Activated naive CD4-positive, alpha-beta T cell treated with anti-CD3 and anti-CD28 coated beads, Interleukin-2, amount 50 U/mL, for 24 hours (primary cell): ENCODE measurements around the gene SOBP.
A peak's percentile ranks its signal among the peaks of the same experiment; 100 is the strongest.

Source experiments
- H3K27ac Mint-ChIP-seq: one replicate; pipeline ENCODE4 v1.8.0; 2021; ENCODE audit warnings: mild to moderate bottlenecking, mixed read lengths
- H3K27me3 Mint-ChIP-seq: one replicate; pipeline ENCODE4 v1.8.0; 2021; ENCODE audit warnings: mixed read lengths
- H3K36me3 Mint-ChIP-seq: one replicate; pipeline ENCODE4 v1.8.0; 2021; ENCODE audit warnings: mixed read lengths
- H3K4me1 Mint-ChIP-seq: one replicate; pipeline ENCODE4 v1.8.0; 2021; ENCODE audit warnings: mixed read lengths
- H3K4me3 Mint-ChIP-seq: one replicate; pipeline ENCODE4 v1.8.0; 2021; ENCODE audit warnings: mild to moderate bottlenecking, mixed read lengths
- H3K9me3 Mint-ChIP-seq: one replicate; pipeline ENCODE4 v1.8.0; 2021; ENCODE audit warnings: mixed read lengths

SOBP gene, protein sequence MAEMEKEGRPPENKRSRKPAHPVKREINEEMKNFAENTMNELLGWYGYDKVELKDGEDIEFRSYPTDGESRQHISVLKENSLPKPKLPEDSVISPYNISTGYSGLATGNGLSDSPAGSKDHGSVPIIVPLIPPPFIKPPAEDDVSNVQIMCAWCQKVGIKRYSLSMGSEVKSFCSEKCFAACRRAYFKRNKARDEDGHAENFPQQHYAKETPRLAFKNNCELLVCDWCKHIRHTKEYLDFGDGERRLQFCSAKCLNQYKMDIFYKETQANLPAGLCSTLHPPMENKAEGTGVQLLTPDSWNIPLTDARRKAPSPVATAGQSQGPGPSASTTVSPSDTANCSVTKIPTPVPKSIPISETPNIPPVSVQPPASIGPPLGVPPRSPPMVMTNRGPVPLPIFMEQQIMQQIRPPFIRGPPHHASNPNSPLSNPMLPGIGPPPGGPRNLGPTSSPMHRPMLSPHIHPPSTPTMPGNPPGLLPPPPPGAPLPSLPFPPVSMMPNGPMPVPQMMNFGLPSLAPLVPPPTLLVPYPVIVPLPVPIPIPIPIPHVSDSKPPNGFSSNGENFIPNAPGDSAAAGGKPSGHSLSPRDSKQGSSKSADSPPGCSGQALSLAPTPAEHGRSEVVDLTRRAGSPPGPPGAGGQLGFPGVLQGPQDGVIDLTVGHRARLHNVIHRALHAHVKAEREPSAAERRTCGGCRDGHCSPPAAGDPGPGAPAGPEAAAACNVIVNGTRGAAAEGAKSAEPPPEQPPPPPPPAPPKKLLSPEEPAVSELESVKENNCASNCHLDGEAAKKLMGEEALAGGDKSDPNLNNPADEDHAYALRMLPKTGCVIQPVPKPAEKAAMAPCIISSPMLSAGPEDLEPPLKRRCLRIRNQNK

GRCh38 chr6:107489636-107490565, at the start of gene SOBP:
TSS of gene SOBP (plus strand) at chr6:107490117. CDS start at chr6:107490617, 500 bp downstream.
- no peak within 1 kb of the TSS for H3K27ac Mint-ChIP-seq
- peak within 1 kb of the TSS; percentile 92 for H3K4me3 Mint-ChIP-seq
- no peaks in the 10 kb centered on the region for H3K9me3 Mint-ChIP-seq
- peaks cover 20% of the 10 kb centered on the region for H3K4me1 Mint-ChIP-seq
- H3K27me3 Mint-ChIP-seq = peaks cover 41% of the 10 kb centered on the region
- H3K36me3 Mint-ChIP-seq = no peaks in the 10 kb centered on the region

DNA sequence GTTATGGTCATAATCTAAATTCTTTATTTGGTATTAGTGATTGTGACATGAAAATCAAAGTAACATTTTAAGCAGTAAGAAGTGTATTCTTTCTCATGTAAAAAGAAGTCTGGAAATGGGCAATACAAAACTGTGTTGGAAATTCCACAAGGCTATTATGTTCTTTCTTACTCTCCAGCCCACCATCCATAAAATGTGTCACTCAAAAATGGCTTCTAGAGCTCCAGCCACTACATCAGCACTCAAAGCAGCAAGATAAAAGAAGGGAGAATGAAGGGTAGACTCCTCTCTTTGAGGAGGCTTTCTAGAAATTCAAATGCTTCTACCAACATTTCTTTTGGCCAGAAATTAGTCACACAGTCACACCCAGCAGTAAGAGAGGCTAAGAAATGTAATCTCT, 49.0 kb upstream of the SOBP start:
- H3K27ac Mint-ChIP-seq = no peak overlapping the region
- peaks cover 39% of the 10 kb centered on the region for H3K4me1 Mint-ChIP-seq
- no peaks in the 10 kb centered on the region for H3K27me3 Mint-ChIP-seq
- H3K36me3 Mint-ChIP-seq = peaks cover 15% of the 10 kb centered on the region
- H3K4me3 Mint-ChIP-seq = no peak overlapping the region
- H3K9me3 Mint-ChIP-seq = no peaks in the 10 kb centered on the region

- H3K4me1 Mint-ChIP-seq = peaks cover 39% of the 10 kb centered on the region
- H3K36me3 Mint-ChIP-seq = peaks cover 19% of the 10 kb centered on the region
- H3K9me3 Mint-ChIP-seq = peaks cover 2% of the 10 kb centered on the region
- H3K4me3 Mint-ChIP-seq = no peak overlapping the region
- no peaks in the 10 kb centered on the region for H3K27me3 Mint-ChIP-seq
- H3K27ac Mint-ChIP-seq = no peak overlapping the region
Observed at GRCh38 chr6:107441682-107442081, 48.2 kb upstream of the SOBP start.

DNA sequence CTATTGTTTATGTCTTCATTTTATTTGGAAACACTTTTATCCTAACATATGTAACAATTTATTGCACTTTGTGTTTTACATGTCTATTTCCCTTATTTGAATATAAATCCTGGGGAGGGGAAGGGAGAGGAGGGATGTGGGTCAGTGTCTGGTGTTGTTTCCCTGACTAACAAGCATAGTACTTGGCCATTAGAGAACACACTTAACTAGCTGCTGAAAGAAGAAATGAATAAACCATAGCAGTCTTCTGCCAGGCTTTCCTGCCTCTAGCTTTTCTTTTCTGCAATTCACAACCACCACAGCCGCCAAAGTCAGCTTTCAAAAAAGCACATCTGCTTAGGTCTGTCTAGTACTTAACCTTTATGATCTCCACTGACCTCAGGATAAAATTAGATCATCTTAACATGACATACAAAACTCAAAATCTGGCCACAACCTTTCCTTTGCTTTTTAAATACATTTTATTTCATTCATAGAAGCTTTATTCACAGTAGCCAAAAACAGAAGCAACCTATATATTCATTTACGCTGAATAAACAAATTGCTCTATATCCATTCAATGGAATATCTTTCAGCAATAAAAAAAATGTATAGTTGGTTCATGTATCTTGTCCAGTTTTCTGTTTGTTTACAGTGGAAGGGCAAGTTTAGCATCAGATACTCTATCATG, 46.8 kb upstream of the SOBP start:
- H3K27ac Mint-ChIP-seq = no peak overlapping the region
- H3K27me3 Mint-ChIP-seq = no peaks in the 10 kb centered on the region
- peaks cover 24% of the 10 kb centered on the region for H3K36me3 Mint-ChIP-seq
- H3K4me3 Mint-ChIP-seq = no peak overlapping the region
- H3K4me1 Mint-ChIP-seq = peaks cover 34% of the 10 kb centered on the region
- H3K9me3 Mint-ChIP-seq = peaks cover 4% of the 10 kb centered on the region

- peaks cover 9% of the 10 kb centered on the region for H3K9me3 Mint-ChIP-seq
- no peak overlapping the region for H3K4me3 Mint-ChIP-seq
- no peaks in the 10 kb centered on the region for H3K27me3 Mint-ChIP-seq
- no peak overlapping the region for H3K27ac Mint-ChIP-seq
- peaks cover 30% of the 10 kb centered on the region for H3K36me3 Mint-ChIP-seq
- H3K4me1 Mint-ChIP-seq = peaks cover 31% of the 10 kb centered on the region
Observed at GRCh38 chr6:107443608-107444267, 46.2 kb upstream of the SOBP start.

- no peaks in the 10 kb centered on the region for H3K27me3 Mint-ChIP-seq
- no peak overlapping the region for H3K27ac Mint-ChIP-seq
- no peak overlapping the region for H3K4me3 Mint-ChIP-seq
- H3K9me3 Mint-ChIP-seq = peaks cover 12% of the 10 kb centered on the region
- peaks cover 27% of the 10 kb centered on the region for H3K4me1 Mint-ChIP-seq
- H3K36me3 Mint-ChIP-seq = peaks cover 29% of the 10 kb centered on the region
Observed at GRCh38 chr6:107444277-107444676, 45.6 kb upstream of the SOBP start.

DNA sequence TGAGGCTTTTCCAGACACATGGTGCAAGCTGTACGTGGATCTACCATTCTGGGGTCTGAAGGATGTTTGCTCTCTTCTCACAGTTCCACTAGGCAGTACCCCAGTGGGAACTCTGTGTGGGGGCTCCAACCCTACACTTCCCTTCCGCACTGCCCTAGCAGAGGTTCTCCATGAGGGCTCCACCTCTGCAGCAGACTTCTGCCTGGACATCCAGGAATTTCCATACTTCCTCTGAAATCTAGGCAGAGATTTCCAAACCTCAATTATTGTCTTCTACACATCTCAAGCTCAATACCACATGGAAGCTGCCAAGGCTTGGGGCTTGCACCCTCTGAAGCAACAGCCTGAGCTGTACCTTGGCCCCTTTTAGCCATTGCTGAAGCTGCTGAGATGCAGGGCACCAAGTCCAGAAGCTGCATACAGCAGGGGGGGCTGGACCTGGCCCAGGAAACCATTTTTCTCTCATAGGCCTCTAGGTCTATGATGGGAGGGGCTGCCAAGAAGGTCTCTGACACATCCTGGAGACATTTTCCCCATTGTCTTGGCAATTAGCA, 42.2 kb upstream of the SOBP start:
- H3K27ac Mint-ChIP-seq = no peak overlapping the region
- no peak overlapping the region for H3K4me3 Mint-ChIP-seq
- no peaks in the 10 kb centered on the region for H3K27me3 Mint-ChIP-seq
- peaks cover 15% of the 10 kb centered on the region for H3K9me3 Mint-ChIP-seq
- peaks cover 13% of the 10 kb centered on the region for H3K4me1 Mint-ChIP-seq
- H3K36me3 Mint-ChIP-seq = peaks cover 37% of the 10 kb centered on the region

DNA sequence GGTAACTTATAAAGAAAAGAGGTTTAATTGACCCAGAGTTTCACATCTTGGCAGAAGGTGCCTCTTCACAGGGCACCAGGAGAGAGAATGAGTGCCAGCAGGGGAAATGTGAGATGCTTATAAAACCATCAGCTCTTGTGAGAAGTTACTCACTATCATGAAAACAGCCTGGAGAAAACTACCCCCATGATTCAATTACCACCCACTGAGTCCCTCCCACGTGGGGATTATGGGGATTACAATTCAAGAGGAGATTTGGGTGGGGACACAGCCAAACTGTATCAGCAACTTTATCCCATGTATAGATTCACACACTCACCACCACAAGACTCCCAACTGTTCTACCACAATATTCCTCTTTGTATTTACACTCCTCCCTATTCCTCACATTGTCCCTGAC, 41.1 kb upstream of the SOBP start:
- H3K4me3 Mint-ChIP-seq = no peak overlapping the region
- peaks cover 15% of the 10 kb centered on the region for H3K9me3 Mint-ChIP-seq
- no peak overlapping the region for H3K27ac Mint-ChIP-seq
- H3K4me1 Mint-ChIP-seq = peaks cover 4% of the 10 kb centered on the region
- H3K36me3 Mint-ChIP-seq = peaks cover 38% of the 10 kb centered on the region
- H3K27me3 Mint-ChIP-seq = no peaks in the 10 kb centered on the region

DNA sequence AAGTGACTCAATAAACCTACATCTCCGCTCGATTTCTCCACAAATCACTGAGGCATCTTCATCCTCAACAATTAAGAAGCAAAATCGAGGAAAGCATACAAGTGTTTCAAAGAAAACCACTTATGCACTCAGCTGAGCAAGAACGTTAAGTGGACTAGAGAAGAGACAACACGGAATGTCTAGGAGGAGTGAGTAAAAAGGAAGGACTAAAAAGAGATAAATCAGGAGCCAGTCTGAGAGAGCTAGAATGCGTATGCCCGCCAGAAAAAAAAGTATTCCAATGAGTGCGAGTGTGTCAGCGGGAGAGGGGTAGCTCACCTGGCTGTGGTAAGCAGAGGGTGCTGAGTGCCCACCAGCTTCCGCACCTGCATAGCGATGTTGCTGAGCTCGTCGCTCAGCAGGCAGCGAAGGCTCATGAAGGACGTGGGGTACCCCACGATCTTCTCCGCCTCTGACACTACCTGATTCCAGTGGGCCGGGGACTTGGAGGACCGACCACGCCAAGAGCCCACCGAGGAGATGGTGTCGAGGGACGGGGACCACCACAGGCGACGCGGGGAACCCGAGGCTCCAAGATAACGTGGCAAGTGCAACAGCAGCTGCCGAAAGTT, 31.1 kb upstream of the SOBP start:
- peaks cover 34% of the 10 kb centered on the region for H3K4me1 Mint-ChIP-seq
- peaks cover 4% of the 10 kb centered on the region for H3K36me3 Mint-ChIP-seq
- no peaks in the 10 kb centered on the region for H3K27me3 Mint-ChIP-seq
- peak overlapping the region; percentile 94 for H3K4me3 Mint-ChIP-seq
- H3K27ac Mint-ChIP-seq = peak overlapping the region; percentile 92
- H3K9me3 Mint-ChIP-seq = no peaks in the 10 kb centered on the region

DNA sequence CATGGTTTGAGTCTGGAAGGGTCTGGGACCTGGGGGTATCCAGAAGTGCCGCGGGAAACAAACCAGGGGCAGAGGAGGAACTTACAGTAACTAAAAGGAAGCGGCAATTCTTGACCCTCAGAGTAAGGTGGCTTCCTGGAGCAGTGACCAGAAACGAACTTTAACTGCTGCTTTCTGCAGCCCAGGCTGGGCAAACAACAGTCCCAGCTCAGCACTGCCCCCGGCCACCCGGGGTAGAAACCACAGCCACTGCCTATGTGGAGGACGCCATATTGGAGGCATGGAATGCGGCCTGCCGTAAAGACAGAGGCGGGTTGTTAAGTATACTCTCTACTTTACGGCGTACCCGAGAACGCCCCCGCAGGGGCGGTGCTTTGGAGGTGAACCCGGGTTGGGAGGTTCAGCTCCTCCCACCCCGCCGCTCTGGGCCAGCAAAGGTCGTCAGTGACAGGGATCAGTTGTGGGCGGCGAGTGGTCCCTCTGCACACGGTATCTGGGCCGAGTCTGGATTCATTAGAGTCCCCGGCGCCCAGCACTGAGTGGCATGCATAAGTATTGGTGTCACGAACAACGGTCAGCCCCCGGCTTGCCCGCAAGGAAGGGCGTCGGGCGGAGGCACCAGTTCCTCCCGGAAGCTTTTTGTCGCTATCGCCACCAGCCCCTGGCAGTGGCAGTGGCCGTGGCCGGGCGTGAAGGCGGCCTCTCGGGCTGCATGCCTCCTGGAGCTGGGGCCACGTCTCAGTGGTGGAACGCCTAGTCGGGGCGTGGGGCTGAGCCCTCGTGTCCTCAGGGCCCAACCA, 30.4 kb upstream of the SOBP start, which contains the start of gene PDSS2:
Gene PDSS2, minus strand, starts transcription at position 282 of the 800 bp plus-strand sequence. Its CDS starts 279 bp downstream, at position 3.
- Mint-ChIP-seq H3K9me3 (no peaks in the 10 kb centered on the region), H3K27me3 (no peaks in the 10 kb centered on the region), H3K36me3 (peaks cover 4% of the 10 kb centered on the region), H3K4me3 (peak within 1 kb of the TSS; percentile 94), H3K27ac (peak within 1 kb of the TSS; percentile 92), H3K4me1 (peaks cover 34% of the 10 kb centered on the region)

GRCh38 chr6:107460083-107460631, 29.8 kb upstream of the SOBP start:
- no peaks in the 10 kb centered on the region for H3K9me3 Mint-ChIP-seq
- peak overlapping the region; percentile 92 for H3K27ac Mint-ChIP-seq
- H3K36me3 Mint-ChIP-seq = peaks cover 4% of the 10 kb centered on the region
- peak overlapping the region; percentile 94 for H3K4me3 Mint-ChIP-seq
- H3K27me3 Mint-ChIP-seq = no peaks in the 10 kb centered on the region
- H3K4me1 Mint-ChIP-seq = peaks cover 30% of the 10 kb centered on the region

DNA sequence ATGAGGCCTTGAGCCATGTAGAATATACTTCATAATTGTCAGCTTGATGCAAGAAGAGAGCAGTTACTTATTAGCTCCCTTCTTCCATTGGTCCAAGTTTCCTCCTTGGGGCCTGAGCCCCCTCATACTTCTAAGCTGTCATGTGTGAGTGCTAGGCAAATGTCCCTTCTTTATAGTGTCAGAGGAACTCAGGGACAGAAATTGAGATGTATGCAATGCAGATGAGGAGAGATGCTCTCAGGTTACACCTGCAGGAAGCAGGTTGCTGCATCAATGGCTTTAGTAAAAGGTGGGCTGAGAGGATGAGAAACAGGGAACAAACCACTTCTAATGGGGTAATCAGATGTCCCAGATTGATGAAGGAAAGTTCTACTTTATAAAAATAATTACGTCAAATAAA, 23.9 kb upstream of the SOBP start:
- no peaks in the 10 kb centered on the region for H3K4me1 Mint-ChIP-seq
- peaks cover 6% of the 10 kb centered on the region for H3K27me3 Mint-ChIP-seq
- no peaks in the 10 kb centered on the region for H3K9me3 Mint-ChIP-seq
- H3K36me3 Mint-ChIP-seq = no peaks in the 10 kb centered on the region
- H3K27ac Mint-ChIP-seq = no peak overlapping the region
- no peak overlapping the region for H3K4me3 Mint-ChIP-seq

DNA sequence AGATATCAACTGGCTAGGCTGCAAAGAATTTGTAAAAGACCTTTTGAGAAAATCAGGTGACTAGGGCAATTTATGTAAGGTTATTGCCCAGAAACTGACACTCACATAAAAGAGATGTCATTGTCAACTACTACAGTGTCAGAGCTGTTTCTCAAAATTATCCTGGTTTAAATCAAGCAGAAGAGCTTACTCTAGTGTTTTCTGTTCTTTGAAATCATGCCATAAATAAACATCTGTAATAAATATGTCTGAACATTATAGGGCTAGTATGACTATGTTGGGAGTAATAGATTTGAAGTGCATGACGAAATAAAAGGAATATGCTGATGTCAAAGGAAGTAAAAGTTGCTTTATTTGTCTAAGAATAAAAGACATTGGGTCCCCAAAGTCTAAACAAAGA, 19.6 kb upstream of the SOBP start:
- Mint-ChIP-seq H3K27ac (no peak overlapping the region), H3K27me3 (peaks cover 8% of the 10 kb centered on the region), H3K4me3 (no peak overlapping the region), H3K4me1 (no peaks in the 10 kb centered on the region), H3K9me3 (no peaks in the 10 kb centered on the region), H3K36me3 (no peaks in the 10 kb centered on the region)
